H9 (cell line): ENCODE results near the gene TMEM120B. TPM values are rescaled to one million over a fixed set of nuclear protein-coding genes. Genes with fewer than 3 reads are reported as not detected.

Experiments
- DNase-seq: peaks from one replicate; pipeline ENCODE4 v3.0.0-alpha.2; 2017
- H2AFZ ChIP-seq: one replicate; pipeline ENCODE4 v1.6.1; 2013; ENCODE audit warnings: mild to moderate bottlenecking, low read length, control low read depth, moderate library complexity
- H2AK5ac ChIP-seq: 2 replicates; pipeline ENCODE4 v1.6.1; 2013; ENCODE audit warnings: low read length, control low read depth, mixed read lengths; ENCODE audit not compliant: insufficient read length
- H2BK120ac ChIP-seq: one replicate; pipeline ENCODE4 v1.6.1; 2013; ENCODE audit warnings: low read depth, mild to moderate bottlenecking, low read length, control low read depth, inconsistent platforms; ENCODE audit not compliant: poor library complexity, severe bottlenecking
- H2BK12ac ChIP-seq: 2 replicates; pipeline ENCODE4 v1.6.1; 2013; ENCODE audit warnings: low read length, control low read depth, mixed read lengths, low read depth; ENCODE audit not compliant: insufficient read length
- H2BK15ac ChIP-seq: 2 replicates; pipeline ENCODE4 v1.6.1; 2013; ENCODE audit warnings: low read depth, low read length, control low read depth
- H2BK20ac ChIP-seq: one replicate; pipeline ENCODE4 v1.6.1; 2013; ENCODE audit warnings: low read depth, mild to moderate bottlenecking, low read length, control low read depth, inconsistent platforms; ENCODE audit not compliant: poor library complexity, severe bottlenecking
- H2BK5ac ChIP-seq: 2 replicates; pipeline ENCODE4 v1.6.1; 2013; ENCODE audit warnings: low read length, control low read depth, mixed read lengths; ENCODE audit not compliant: insufficient read length
- H3K14ac ChIP-seq: 2 replicates; pipeline ENCODE4 v1.6.1; 2013; ENCODE audit warnings: low read length, control low read depth; ENCODE audit not compliant: insufficient read depth
- H3K18ac ChIP-seq: 2 replicates; pipeline ENCODE4 v1.6.1; 2013; ENCODE audit warnings: low read depth, mild to moderate bottlenecking, mixed read lengths, low read length, control low read depth; ENCODE audit not compliant: insufficient read length
- H3K23ac ChIP-seq: 2 replicates; pipeline ENCODE4 v1.6.1; 2013; ENCODE audit warnings: low read length, control low read depth, mixed read lengths, low read depth; ENCODE audit not compliant: insufficient read length
- H3K23me2 ChIP-seq: 2 replicates; pipeline ENCODE4 v1.6.1; 2013; ENCODE audit warnings: low read depth, mild to moderate bottlenecking, mixed read lengths, low read length, control low read depth; ENCODE audit not compliant: insufficient read length, poor library complexity, severe bottlenecking
- H3K27ac ChIP-seq: 2 replicates; pipeline ENCODE4 v1.5.1; 2013; ENCODE audit warnings: low read length, control low read depth, mixed read lengths, low read depth; ENCODE audit not compliant: insufficient read length
- H3K27me3 ChIP-seq: 2 replicates; pipeline ENCODE4 v1.6.1; 2013; ENCODE audit warnings: low read length, control low read depth, inconsistent platforms; ENCODE audit not compliant: insufficient read depth
- H3K4ac ChIP-seq: 2 replicates; pipeline ENCODE4 v1.6.1; 2013; ENCODE audit warnings: low read depth, mild to moderate bottlenecking, control low read depth, inconsistent platforms, low read length, moderate library complexity
- H3K4me1 ChIP-seq: 2 replicates; pipeline ENCODE4 v1.6.1; 2013; ENCODE audit warnings: low read length, control low read depth, inconsistent platforms; ENCODE audit not compliant: insufficient read depth
- H3K4me2 ChIP-seq: 2 replicates; pipeline ENCODE4 v1.6.1; 2013; ENCODE audit warnings: low read length, control low read depth, mixed read lengths; ENCODE audit not compliant: insufficient read length, insufficient read depth
- H3K56ac ChIP-seq: 2 replicates; pipeline ENCODE4 v1.6.1; 2013; ENCODE audit warnings: low read depth, mild to moderate bottlenecking, mixed read lengths, low read length, control low read depth; ENCODE audit not compliant: insufficient read length
- H3K79me1 ChIP-seq: 2 replicates; pipeline ENCODE4 v1.6.1; 2013; ENCODE audit warnings: low read depth, mild to moderate bottlenecking, moderate library complexity, low read length, control low read depth, inconsistent platforms; ENCODE audit not compliant: insufficient read depth, poor library complexity, severe bottlenecking
- H3K79me2 ChIP-seq: 2 replicates; pipeline ENCODE4 v1.6.1; 2013; ENCODE audit warnings: low read length, control low read depth, inconsistent platforms; ENCODE audit not compliant: insufficient read depth
- H3K9ac ChIP-seq: 2 replicates; pipeline ENCODE4 v1.6.1; 2013; ENCODE audit warnings: low read length, control low read depth, mixed read lengths; ENCODE audit not compliant: insufficient read length; ENCODE audit errors: extremely low read depth
- H3K9me3 ChIP-seq: one replicate; pipeline ENCODE4 v1.6.1; 2013; ENCODE audit warnings: low read depth, low read length, inconsistent platforms; ENCODE audit not compliant: control insufficient read depth
- H3T11ph ChIP-seq: one replicate; pipeline ENCODE4 v1.6.1; 2013; ENCODE audit warnings: mild to moderate bottlenecking, low read length, control low read depth, inconsistent platforms
- H4K20me1 ChIP-seq: one replicate; pipeline ENCODE4 v1.6.1; 2013; ENCODE audit not compliant: control insufficient read depth, insufficient read length, insufficient read depth
- H4K5ac ChIP-seq: 2 replicates; pipeline ENCODE4 v1.6.1; 2013; ENCODE audit warnings: low read depth, mild to moderate bottlenecking, mixed read lengths, low read length, control low read depth; ENCODE audit not compliant: insufficient read length
- H4K8ac ChIP-seq: replicated peaks from 2 replicates; pipeline ENCODE4 v1.6.1; 2013; ENCODE audit warnings: low read length, control low read depth, mixed read lengths, low read depth; ENCODE audit not compliant: insufficient read length
- H4K91ac ChIP-seq: 2 replicates; pipeline ENCODE4 v1.6.1; 2013; ENCODE audit warnings: low read depth, mild to moderate bottlenecking, moderate library complexity, mixed read lengths, low read length, control low read depth; ENCODE audit not compliant: insufficient read length
- H3K27ac Mint-ChIP-seq, 3 experiments: 2 replicates in 2 of 3; 3 replicates in 1 of 3; pipeline ENCODE4 v1.8.0; 2020 to 2021; ENCODE audit warnings: mixed read lengths in 3 of 3, mild to moderate bottlenecking in 1 of 3, moderate library complexity in 1 of 3
- H3K27me3 Mint-ChIP-seq: 2 replicates; pipeline ENCODE4 v1.8.0; 2021; ENCODE audit warnings: low read depth, mild to moderate bottlenecking, moderate library complexity, mixed read lengths
- H3K36me3 Mint-ChIP-seq, 3 experiments: 2 replicates in 2 of 3; 3 replicates in 1 of 3; pipeline ENCODE4 v1.8.0; 2020 to 2021; ENCODE audit warnings: low read depth in 3 of 3, mixed read lengths in 3 of 3; ENCODE audit not compliant: insufficient read depth in 1 of 3
- H3K4me1 Mint-ChIP-seq, 2 experiments: 2 replicates each; pipeline ENCODE4 v1.8.0; 2020; ENCODE audit warnings: mixed read lengths in 2 of 2
- H3K4me3 Mint-ChIP-seq, 2 experiments: 2 replicates in 1 of 2; 3 replicates in 1 of 2; pipeline ENCODE4 v1.8.0; 2020 to 2021; ENCODE audit warnings: mild to moderate bottlenecking in 2 of 2, mixed read lengths in 2 of 2, moderate library complexity in 1 of 2
- H3K9me3 Mint-ChIP-seq, 2 experiments: 2 replicates in 1 of 2; 3 replicates in 1 of 2; pipeline ENCODE4 v1.8.0; 2020; ENCODE audit warnings: mild to moderate bottlenecking in 2 of 2, mixed read lengths in 2 of 2, moderate library complexity in 1 of 2
- CTCF ChIP-seq: fragments of 200-600 bp; sonication (generic); conservative IDR thresholded peaks from 3 replicates; pipeline ENCODE4 v1.8.0; 2021; ENCODE audit warnings: antibody characterized with exemption, mild to moderate bottlenecking
- WGBS: extraction: QIAGEN DNeasy Blood & Tissue Kit; methylation state at CpG from one replicate; pipeline ENCODE4 v1.1.7; 2013; ENCODE audit warnings: missing lambda C conversion rate, low lambda C conversion rate, mixed read lengths; ENCODE audit not compliant: insufficient read length; ENCODE audit errors: extremely low coverage; 5-methylcytosine and 5-hydroxymethylcytosine counted together
- total RNA-seq: library from RNA; stranded (reverse); gene quantifications from 2 replicates; pipeline ENCODE4 v1.2.1, GENCODE V29; 2021

Gene TMEM120B
- total RNA-seq, 1 experiment from 2014 or later, result 25.8 TPM

- H4K91ac ChIP-seq, result no peak overlapping the region
- no peak overlapping the region for H3K4me3 Mint-ChIP-seq
- H2AK5ac ChIP-seq, result no peak overlapping the region
- H3K23me2 ChIP-seq, result no peaks in the 10 kb centered on the region
- no peak overlapping the region for H3K27ac ChIP-seq
- no peaks in the 10 kb centered on the region for H3K79me1 ChIP-seq
- no peak overlapping the region for H3K23ac ChIP-seq
- peaks cover 15 to 30% of the 10 kb centered on the region in 2 experiments for H3K4me1 Mint-ChIP-seq
- no peak overlapping the region for H2AFZ ChIP-seq
- WGBS, result no CpG with 5 or more reads among the region's 9 CpGs
- no peak overlapping the region for H3K4ac ChIP-seq
- no peak overlapping the region for H2BK15ac ChIP-seq
- no peak overlapping the region for H2BK120ac ChIP-seq
- H3K27me3 Mint-ChIP-seq, result peaks cover 1% of the 10 kb centered on the region; the same call in 1 of the 2 replicates
- no peaks in the 10 kb centered on the region for H3K4me1 ChIP-seq
- H4K5ac ChIP-seq, result no peak overlapping the region
- H3K27me3 ChIP-seq, result no peaks in the 10 kb centered on the region
- no peak for DNase-seq
- H2BK20ac ChIP-seq, result no peak overlapping the region
- no peak overlapping the region for H3K4me2 ChIP-seq
- no peak overlapping the region for H2BK5ac ChIP-seq
- no peak overlapping the region for H3K9ac ChIP-seq
- H3K79me2 ChIP-seq, result no peaks in the 10 kb centered on the region
- H3K56ac ChIP-seq, result no peak overlapping the region
- H3K9me3 Mint-ChIP-seq, result no peaks in the 10 kb centered on the region
- no peaks in the 10 kb centered on the region for H3K9me3 ChIP-seq
- peaks cover 0 to 12% (median 0%) of the 10 kb centered on the region in 3 experiments; a peak in 3 of 7 replicates for H3K36me3 Mint-ChIP-seq
- H2BK12ac ChIP-seq, result no peak overlapping the region
- H4K20me1 ChIP-seq, result peaks cover 3% of the 10 kb centered on the region
- peak overlapping the region; percentile 77 to 86 (median 83); a peak in 4 of 7 replicates for H3K27ac Mint-ChIP-seq
- no peak for TF ChIP-seq CTCF
- no peak overlapping the region for H3T11ph ChIP-seq
- no peak overlapping the region for H4K8ac ChIP-seq
- no peak overlapping the region for H3K18ac ChIP-seq
- H3K14ac ChIP-seq, result no peak overlapping the region
These were observed 57.8 kb downstream of the TMEM120B start for GRCh38 chr12:121770388-121770787.
